Urinary bladder (tissue), 4 donors: ENCODE measurements around the gene APAF1. TPM values are rescaled to one million over a fixed set of nuclear protein-coding genes. Genes with fewer than 3 reads are reported as not detected.

Source experiments
- DNase-seq: peaks from one replicate; pipeline ENCODE4 v3.0.0-alpha.2; 2015; ENCODE audit errors: extremely low spot score
- H3K27ac ChIP-seq: one replicate; pipeline ENCODE4 v1.5.1; 2013; ENCODE audit warnings: low read depth, mild to moderate bottlenecking, moderate library complexity
- H3K36me3 ChIP-seq: one replicate; pipeline ENCODE4 v1.6.1; 2013; ENCODE audit warnings: mild to moderate bottlenecking, moderate library complexity; ENCODE audit not compliant: insufficient read depth
- H3K4me1 ChIP-seq: one replicate; pipeline ENCODE4 v1.6.1; 2013; ENCODE audit warnings: mild to moderate bottlenecking, moderate library complexity; ENCODE audit not compliant: insufficient read depth
- H3K4me3 ChIP-seq: one replicate; pipeline ENCODE4 v1.5.1; 2013; ENCODE audit warnings: low read depth, low read length
- WGBS: extraction: QIAGEN DNeasy Blood & Tissue Kit; methylation state at CpG from one replicate; pipeline ENCODE4 v1.1.7; 2013; 5-methylcytosine and 5-hydroxymethylcytosine counted together
- polyA plus RNA-seq: library from polyadenylated mRNA; stranded (reverse); fragments of 200-250 nt; gene quantifications from one replicate; pipeline ENCODE4 v1.2.3, GENCODE V29; 2013
- total RNA-seq: library from RNA; depleted of rRNA; stranded (reverse); fragments of >200 nt; gene quantifications from one replicate; pipeline ENCODE4 v1.2.3, GENCODE V29; 2014
- donor health status: healthy with polysubstance abuse.
- donor health status: healthy.

The APAF1 gene
- total and polyA plus RNA-seq, 2 donors, result 5.5 to 52.9 TPM

DNA sequence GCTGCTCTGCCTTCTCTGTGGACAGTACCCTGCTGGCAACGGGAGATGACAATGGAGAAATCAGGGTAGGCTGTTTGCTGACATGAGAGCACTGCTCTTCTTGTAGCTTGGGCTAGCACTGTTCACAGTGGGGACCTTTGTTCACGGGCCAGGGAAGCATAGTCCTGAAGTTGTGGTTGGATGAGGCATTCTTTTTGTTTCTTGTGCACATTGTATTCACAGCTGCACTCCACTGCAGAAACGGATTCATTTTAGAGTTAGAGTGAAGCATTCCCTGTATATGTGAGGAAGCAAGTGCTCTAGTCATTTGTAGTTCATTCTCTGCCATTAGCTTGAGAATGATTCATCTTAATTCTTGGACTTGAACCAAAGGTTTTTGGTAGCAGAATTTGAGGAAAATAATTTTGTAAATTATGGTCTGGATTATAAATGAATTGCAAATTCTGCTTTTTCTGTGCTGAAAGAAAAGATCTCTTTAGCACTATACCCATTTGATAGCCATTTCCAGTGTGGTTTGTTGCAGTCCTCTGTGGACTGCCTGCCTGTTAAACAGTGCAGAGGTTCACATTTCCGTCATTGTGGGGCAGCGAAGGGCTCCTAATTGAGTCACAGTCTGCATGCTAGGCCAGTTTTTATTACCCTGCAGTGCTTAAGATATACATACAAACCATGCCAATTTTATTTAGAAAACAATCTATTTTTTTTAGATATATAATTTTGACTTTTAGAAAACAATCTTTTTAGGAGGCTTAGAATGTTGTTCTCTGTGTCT lies 80.6 kb downstream of the APAF1 start:
- Histone ChIP-seq H3K36me3 (peaks cover 7% of the 10 kb centered on the region), H3K4me3 (no peak overlapping the region), H3K4me1 (no peaks in the 10 kb centered on the region), H3K27ac (no peak overlapping the region)
- 55% methylated on average over 5 of the region's 5 CpGs for WGBS
- DNase-seq, result no peak

GRCh38 chr12:98727196-98727595 lies 82.1 kb downstream of the APAF1 start:
- WGBS, result 96% methylated on average over 5 of the region's 5 CpGs
- no peak overlapping the region for H3K27ac ChIP-seq
- no peak overlapping the region for H3K4me3 ChIP-seq
- no peak for DNase-seq
- peaks cover 9% of the 10 kb centered on the region for H3K36me3 ChIP-seq
- no peaks in the 10 kb centered on the region for H3K4me1 ChIP-seq

DNA sequence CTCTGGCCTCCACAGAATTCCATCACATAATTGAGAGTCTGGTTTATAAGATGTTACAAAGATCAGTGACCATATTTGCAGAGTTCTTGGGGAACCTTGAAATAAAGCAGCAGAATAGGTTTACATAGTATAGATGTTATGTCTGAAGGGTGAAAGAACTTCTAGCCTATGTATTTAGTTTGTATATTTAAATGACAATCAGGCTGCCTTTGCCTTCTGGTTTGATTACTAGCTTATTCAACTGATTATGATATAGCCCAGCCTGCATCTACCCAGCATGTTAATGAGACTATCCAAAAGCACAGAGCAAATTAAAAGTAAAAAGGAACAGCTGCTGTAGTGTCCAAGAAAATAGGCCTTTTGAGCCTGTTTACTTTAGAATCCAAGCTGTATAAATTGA lies 85.3 kb downstream of the APAF1 start:
- H3K4me3 ChIP-seq, result no peak overlapping the region
- peaks cover 6% of the 10 kb centered on the region for H3K36me3 ChIP-seq

DNA sequence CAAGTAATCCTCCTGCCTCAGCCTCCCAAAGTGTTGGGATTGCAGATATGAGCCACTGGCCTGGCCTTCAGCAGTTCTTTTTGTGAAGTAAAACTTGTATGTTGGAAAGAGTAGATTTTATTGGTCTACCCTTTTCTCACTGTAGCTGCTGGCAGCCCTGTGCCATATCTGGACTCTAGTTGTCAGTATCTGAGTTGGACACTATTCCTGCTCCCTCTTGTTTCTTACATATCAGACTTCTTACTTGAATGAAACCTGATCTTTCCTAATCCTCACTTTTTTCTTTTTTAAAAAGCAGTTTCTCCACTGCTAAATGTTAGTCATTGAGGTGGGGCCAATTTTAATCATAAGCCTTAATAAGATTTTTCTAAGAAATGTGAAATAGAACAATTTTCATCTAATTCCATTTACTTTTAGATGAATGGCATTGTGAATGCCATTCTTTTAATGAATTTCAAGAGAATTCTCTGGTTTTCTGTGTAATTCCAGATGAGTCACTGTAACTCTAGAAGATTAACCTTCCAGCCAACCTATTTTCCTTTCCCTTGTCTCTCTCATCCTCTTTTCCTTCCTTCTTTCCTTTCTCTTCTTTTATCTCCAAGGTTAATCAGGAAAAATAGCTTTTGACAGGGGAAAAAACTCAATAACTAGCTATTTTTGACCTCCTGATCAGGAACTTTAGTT lies 88.7 kb downstream of the APAF1 start:
- no peak overlapping the region for H3K4me3 ChIP-seq
- DNase-seq, result no peak
- H3K4me1 ChIP-seq, result no peaks in the 10 kb centered on the region
- H3K27ac ChIP-seq, result no peak overlapping the region
- H3K36me3 ChIP-seq, result peaks cover 4% of the 10 kb centered on the region

More for the DNA sequence above, 85.3 kb downstream of the APAF1 start:
- H3K4me1 ChIP-seq, result no peaks in the 10 kb centered on the region
- DNase-seq, result no peak
- H3K27ac ChIP-seq, result no peak overlapping the region

DNA sequence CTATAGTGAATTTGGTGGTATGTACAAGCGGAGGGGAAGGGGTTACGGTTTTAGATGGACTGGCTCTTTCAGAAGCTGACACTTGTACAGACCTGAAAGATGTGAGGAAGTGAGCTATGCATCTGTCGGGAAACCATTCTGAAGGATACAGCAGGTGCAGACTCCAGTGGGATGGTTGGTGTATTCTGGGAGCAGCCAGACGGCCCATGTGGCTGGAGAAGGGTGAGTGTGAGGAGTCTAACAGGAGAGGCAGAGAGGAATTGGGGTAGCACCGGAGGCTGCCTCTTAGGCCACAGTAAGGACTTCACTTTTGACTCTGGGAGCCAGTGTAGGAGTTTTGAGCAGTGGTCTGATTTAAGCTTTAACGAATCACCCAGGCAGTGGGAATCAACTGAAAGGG lies 90.7 kb downstream of the APAF1 start:
- Histone ChIP-seq H3K36me3 (peaks cover 1% of the 10 kb centered on the region), H3K4me3 (no peak overlapping the region), H3K27ac (no peak overlapping the region), H3K4me1 (no peaks in the 10 kb centered on the region)
- WGBS, result 96% methylated on average over 6 of the region's 6 CpGs
- DNase-seq, result no peak

DNA sequence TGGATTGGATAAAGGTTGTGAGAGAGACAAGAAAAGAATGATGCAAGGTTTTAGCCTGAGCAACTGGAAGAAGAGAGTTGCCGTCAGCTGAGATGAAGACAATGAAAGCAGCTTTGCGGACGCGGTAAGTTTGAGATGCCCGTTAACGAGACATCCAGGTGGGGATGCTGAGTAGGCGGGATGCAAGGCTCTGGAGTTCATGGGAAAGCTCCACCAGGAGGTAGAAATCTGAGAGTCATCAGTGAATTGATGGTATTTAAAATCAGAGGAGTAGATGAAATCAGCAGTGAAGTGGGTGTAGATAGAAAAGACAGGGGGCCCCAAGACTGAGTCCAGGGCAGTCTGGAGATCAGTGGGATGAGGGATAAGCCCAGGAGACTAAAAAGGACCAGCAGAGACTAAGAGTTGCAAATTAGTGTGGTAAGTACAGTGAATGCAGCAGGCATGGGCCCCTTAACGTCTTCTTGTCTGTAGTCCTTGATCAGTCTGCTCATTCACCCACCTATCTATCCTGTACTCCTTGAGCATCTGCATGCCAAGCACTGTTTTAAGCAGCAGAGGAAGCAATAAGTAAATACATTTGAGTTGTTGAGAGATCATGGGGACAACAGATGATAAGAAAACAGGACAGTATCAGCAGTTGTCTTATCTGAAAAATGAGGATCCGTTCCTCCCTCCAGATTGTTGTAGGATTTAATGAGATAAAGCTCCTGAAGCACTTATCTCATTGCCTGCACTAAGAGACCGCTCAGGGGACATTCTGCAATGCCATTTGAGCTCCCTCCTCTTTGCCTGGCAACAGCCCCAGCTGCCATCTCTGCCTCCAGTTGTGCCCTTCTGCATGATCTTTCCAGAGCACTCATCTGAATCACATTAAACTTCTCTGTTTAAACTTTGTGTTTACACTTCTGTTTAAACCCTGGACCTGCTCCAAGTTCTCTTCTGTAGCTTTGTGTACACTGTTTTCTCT lies 91.5 kb downstream of the APAF1 start:
- no peaks in the 10 kb centered on the region for H3K4me1 ChIP-seq
- no peak for DNase-seq
- H3K4me3 ChIP-seq, result no peak overlapping the region
- H3K27ac ChIP-seq, result no peak overlapping the region
- WGBS, result 80% methylated on average over 10 of the region's 10 CpGs
- H3K36me3 ChIP-seq, result no peaks in the 10 kb centered on the region

DNA sequence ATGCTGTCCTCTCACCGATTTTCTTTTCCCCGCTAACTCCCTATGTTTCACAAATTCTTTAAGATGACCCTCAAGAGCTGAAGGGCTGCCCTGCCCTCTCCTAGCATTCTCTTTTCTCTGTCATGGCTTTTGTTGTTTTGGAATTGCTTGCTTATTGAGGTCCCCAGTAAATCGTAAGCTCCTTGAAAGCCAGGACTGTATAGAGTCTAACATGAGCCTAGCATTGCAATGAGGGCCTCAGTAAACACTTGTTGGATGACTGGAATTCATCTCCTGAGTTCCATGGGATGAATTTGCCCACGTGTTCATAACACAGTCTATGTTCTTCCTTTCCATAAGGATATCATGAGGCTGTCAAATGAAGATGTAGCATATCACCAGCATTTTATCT lies 92.2 kb downstream of the APAF1 start:
- no peak overlapping the region for H3K4me3 ChIP-seq
- 43% methylated on average over 4 of the region's 4 CpGs for WGBS
- no peaks in the 10 kb centered on the region for H3K36me3 ChIP-seq
- DNase-seq, result no peak
- H3K4me1 ChIP-seq, result no peaks in the 10 kb centered on the region
- H3K27ac ChIP-seq, result no peak overlapping the region

- no peak overlapping the region for H3K27ac ChIP-seq
- no peak overlapping the region for H3K4me3 ChIP-seq
- 82% methylated on average over 3 of the region's 3 CpGs for WGBS
- H3K4me1 ChIP-seq, result no peaks in the 10 kb centered on the region
- H3K36me3 ChIP-seq, result no peaks in the 10 kb centered on the region
- DNase-seq, result no peak
These were observed 92.9 kb downstream of the APAF1 start for GRCh38 chr12:98738002-98738401.

GRCh38 chr12:98738539-98738938 lies 93.4 kb downstream of the APAF1 start:
- DNase-seq, result no peak
- no peak overlapping the region for H3K27ac ChIP-seq
- no peaks in the 10 kb centered on the region for H3K36me3 ChIP-seq
- H3K4me1 ChIP-seq, result no peaks in the 10 kb centered on the region
- WGBS, result 74% methylated on average over 2 of the region's 2 CpGs
- H3K4me3 ChIP-seq, result no peak overlapping the region

DNA sequence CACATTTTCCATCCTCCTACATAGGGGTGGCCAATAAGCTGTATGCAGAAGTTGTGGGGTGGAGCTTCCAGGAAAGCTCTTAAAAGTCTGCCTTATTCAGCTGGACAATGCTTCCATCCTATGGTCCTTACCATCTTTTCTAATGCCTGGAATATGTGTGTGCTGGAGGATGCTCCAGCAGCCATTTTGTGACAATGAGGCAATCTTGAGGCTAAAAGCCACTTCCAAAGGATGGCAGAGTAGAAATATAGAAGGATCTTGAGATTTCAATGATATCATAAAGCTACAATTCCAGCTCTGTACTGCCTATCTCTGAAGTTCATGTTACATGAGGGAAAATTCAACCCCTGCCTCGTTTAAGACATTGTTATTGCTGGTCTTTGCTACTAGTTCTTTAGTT lies 95.7 kb downstream of the APAF1 start:
- H3K4me3 ChIP-seq, result no peak overlapping the region
- no peak for DNase-seq
- H3K27ac ChIP-seq, result no peak overlapping the region
- H3K36me3 ChIP-seq, result no peaks in the 10 kb centered on the region
- 89% methylated on average over 1 of the region's 1 CpG for WGBS
- no peaks in the 10 kb centered on the region for H3K4me1 ChIP-seq

DNA sequence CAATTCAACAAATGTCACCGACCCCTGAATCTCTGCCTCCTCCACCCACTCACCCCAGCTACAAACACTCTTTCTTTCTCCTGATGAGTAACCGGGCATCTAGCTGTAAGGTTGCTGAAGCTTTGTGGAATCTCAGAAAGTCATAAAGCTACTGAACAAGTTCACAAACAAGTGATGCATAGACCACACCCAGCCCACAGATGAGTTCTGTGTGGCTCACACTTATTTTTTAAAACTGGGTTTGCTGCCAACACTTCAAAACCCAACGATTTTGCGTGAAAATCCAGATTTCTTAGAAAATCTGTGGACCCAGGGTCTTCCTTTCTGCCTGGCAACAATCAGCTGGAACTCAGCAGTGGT lies 96.1 kb downstream of the APAF1 start:
- no peak for DNase-seq
- Histone ChIP-seq H3K36me3 (no peaks in the 10 kb centered on the region), H3K27ac (no peak overlapping the region), H3K4me3 (no peak overlapping the region), H3K4me1 (no peaks in the 10 kb centered on the region)
- WGBS, result 89% methylated on average over 4 of the region's 4 CpGs

GRCh38 chr12:98741556-98742265 lies 96.6 kb downstream of the APAF1 start:
- WGBS, result 74% methylated on average over 12 of the region's 12 CpGs
- Histone ChIP-seq H3K36me3 (no peaks in the 10 kb centered on the region), H3K4me1 (no peaks in the 10 kb centered on the region), H3K4me3 (no peak overlapping the region), H3K27ac (no peak overlapping the region)
- DNase-seq, result no peak

DNA sequence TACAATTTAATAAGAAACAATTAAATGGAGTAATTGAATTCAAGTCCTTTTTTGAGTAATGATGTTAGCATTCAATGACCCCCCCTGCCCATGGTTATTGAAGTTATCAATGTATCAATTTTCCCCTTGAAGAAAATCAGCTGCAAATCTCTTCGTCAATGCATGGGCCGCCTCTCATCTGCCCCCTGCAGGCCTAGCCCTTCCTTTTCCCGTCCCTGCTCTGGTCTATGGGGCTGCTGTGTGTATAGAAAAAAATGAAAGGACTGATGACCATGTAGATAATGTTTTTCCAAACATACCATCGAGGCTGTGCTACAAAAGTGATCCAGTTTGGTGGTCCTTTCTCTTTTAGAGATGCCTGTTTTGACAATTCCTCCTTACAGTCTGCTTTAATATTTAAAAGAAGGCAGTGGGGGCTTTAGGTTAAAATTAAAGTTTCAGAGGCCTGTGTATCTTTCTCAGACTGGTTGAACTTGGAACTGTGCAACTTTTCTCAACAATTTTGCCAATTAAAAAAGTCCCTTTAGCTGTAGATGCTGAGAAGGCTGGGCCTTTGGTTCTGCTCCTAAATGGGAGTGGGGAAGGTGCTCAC lies 98.4 kb downstream of the APAF1 start:
- no peaks in the 10 kb centered on the region for H3K4me1 ChIP-seq
- no peak for DNase-seq
- WGBS, result 51% methylated on average over 4 of the region's 4 CpGs
- no peak overlapping the region for H3K4me3 ChIP-seq
- no peaks in the 10 kb centered on the region for H3K36me3 ChIP-seq
- H3K27ac ChIP-seq, result no peak overlapping the region
